Measurements from ENCODE around the gene DDOST.

DDOST gene

GRCh38 chr1:20633190-20634064 is 27.7 kb downstream of the DDOST start, which contains the start of gene PINK1:
PINK1 (plus strand) TSS chr1:20633458; CDS start chr1:20633549, 91 bp downstream.
- peak; percentile 70 to 90 for DNase-seq
- Histone ChIP-seq H3K36me3 (peaks cover 12 to 21% (median 20%) of the 10 kb centered on the region in 3 donors), H3K4me1 (peaks cover 0 to 25% (median 15%) of the 10 kb centered on the region in 4 donors), H3K27ac (peak within 1 kb of the TSS; percentile 96), H3K4me3 (peak within 1 kb of the TSS; percentile 86 to 100), H3K9me3 (no peaks in the 10 kb centered on the region), H3K27me3 (peaks cover 0 to 7% of the 10 kb centered on the region in 2 donors)
- intact Hi-C loops (cut with DNase I; ENCODE audit: low total_unique reads), result loop anchor here (2.0 kb wide), 1 partner anchor 111 kb away; no protein-coding TSS in a partner anchor
- peak; percentile 98 for TF ChIP-seq CTCF (IDR thresholded peaks at IDR 0.05)

- H3K36me3 ChIP-seq, result peaks cover 2 to 11% (median 10%) of the 10 kb centered on the region in 3 donors
- no peaks in the 10 kb centered on the region for H3K9me3 ChIP-seq
- DNase-seq, result no peak
- peaks cover 0 to 7% of the 10 kb centered on the region in 2 donors for H3K27me3 ChIP-seq
- TF ChIP-seq CTCF (IDR thresholded peaks at IDR 0.05), result no peak
- H3K27ac ChIP-seq, result no peak overlapping the region
- H3K4me1 ChIP-seq, result peaks cover 0 to 25% (median 15%) of the 10 kb centered on the region in 4 donors
- no peak overlapping the region for H3K4me3 ChIP-seq
- intact Hi-C loops (cut with DNase I; ENCODE audit: low total_unique reads), result loop anchor here (2.0 kb wide), 1 partner anchor 110 kb away; no protein-coding TSS in a partner anchor
These were observed 28.8 kb downstream of the DDOST start for GRCh38 chr1:20632386-20632785.

- no peak for DNase-seq
- H3K27me3 ChIP-seq, result peaks cover 0 to 15% of the 10 kb centered on the region in 2 donors
- H3K4me1 ChIP-seq, result peaks cover 0 to 20% (median 12%) of the 10 kb centered on the region in 4 donors
- no peaks in the 10 kb centered on the region for H3K36me3 ChIP-seq
- intact Hi-C loops (cut with DNase I; ENCODE audit: low total_unique reads), result no loop called here
- no peak overlapping the region for H3K4me3 ChIP-seq
- no peak for TF ChIP-seq CTCF (IDR thresholded peaks at IDR 0.05)
- H3K9me3 ChIP-seq, result no peaks in the 10 kb centered on the region
- H3K27ac ChIP-seq, result no peak overlapping the region
These were observed 30.4 kb downstream of the DDOST start for GRCh38 chr1:20630729-20631128.

- TF ChIP-seq CTCF (IDR thresholded peaks at IDR 0.05), result no peak
- intact Hi-C loops (cut with DNase I; ENCODE audit: low total_unique reads), result no loop called here
- Histone ChIP-seq H3K9me3 (no peaks in the 10 kb centered on the region), H3K27ac (no peak overlapping the region), H3K36me3 (no peaks in the 10 kb centered on the region), H3K27me3 (peaks cover 0 to 20% of the 10 kb centered on the region in 2 donors), H3K4me3 (no peak overlapping the region), H3K4me1 (no peaks in the 10 kb centered on the region)
- no peak for DNase-seq
These were observed 34.6 kb downstream of the DDOST start for GRCh38 chr1:20626524-20626923.

GRCh38 chr1:20626098-20626427 is 35.1 kb downstream of the DDOST start:
- no peak for DNase-seq
- Histone ChIP-seq H3K4me3 (no peak overlapping the region), H3K9me3 (no peaks in the 10 kb centered on the region), H3K27me3 (peaks cover 0 to 20% of the 10 kb centered on the region in 2 donors), H3K4me1 (no peaks in the 10 kb centered on the region), H3K27ac (no peak overlapping the region), H3K36me3 (no peaks in the 10 kb centered on the region)
- TF ChIP-seq CTCF (IDR thresholded peaks at IDR 0.05), result no peak
- intact Hi-C loops (cut with DNase I; ENCODE audit: low total_unique reads), result no loop called here
